NCI-H82 treated with DMSO at 0.1 percent for 48 hours (cell line): ENCODE results near the gene LCN12.

Experiments
- DNase-seq: peaks from one replicate; lab custom pipeline; 2025; ENCODE audit not compliant: unreplicated experiment; lab: John Stamatoyannopoulos, UW

The LCN12 gene

DNA sequence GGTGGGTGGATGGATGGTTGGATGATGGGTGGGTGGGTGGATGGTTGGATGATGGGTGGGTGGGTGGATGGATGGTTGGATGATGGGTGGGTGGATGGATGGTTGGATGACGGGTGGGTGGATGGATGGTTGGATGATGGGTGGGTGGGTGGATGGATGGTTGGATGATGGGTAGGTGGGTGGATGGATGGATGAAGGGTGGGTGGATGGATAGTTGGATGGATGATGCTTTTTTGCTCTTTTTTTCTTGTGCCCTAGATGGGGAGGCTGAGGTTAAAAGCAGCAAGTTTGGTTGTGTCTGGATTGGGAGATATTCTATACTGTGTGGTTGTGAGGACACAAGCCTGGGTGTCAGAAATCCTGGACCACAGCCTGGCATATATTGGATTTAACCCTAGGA, 5.4 kb downstream of the LCN12 start:
- no peak for DNase-seq

DNA sequence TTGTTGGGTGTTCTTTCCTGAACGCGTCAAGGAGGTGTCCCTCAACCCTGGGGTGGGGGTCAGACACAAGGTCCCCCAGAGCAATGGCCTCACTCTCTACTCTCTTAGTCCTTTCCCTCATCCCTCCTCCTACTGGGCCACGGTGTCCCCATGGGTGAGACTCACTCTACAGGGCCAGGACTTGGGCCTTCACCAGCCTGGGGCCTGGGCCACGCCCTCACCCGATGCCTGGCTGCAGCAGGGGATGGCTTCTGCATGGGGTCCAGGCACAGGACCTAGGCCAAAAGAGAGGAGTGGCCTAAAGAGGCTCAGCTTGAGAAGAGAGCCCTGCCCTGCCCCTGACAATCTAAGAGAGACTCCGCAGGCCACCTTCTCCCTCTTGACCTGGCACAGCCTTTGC, 5.8 kb downstream of the LCN12 start:
- no peak for DNase-seq

DNA sequence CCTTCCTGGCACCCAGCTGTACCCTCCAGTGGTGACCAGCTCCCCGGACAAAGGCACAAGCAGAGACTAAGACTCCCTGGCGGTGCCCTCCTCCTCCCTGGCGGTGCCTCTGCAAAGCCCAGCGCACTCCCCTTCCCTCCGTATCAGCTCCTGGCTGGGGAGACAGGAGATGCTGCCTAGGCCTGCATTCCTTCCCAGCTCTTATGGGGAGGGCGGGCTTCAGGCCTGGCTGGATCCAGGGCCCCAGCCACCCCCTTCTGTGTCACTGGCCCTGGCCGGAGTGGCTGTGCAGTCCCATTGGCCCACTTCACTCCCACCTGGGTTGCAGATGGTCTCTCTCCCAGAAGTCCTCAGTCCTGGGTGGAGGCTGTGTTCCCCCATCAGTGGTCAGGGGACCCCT, 6.4 kb downstream of the LCN12 start:
- DNase-seq = no peak

DNA sequence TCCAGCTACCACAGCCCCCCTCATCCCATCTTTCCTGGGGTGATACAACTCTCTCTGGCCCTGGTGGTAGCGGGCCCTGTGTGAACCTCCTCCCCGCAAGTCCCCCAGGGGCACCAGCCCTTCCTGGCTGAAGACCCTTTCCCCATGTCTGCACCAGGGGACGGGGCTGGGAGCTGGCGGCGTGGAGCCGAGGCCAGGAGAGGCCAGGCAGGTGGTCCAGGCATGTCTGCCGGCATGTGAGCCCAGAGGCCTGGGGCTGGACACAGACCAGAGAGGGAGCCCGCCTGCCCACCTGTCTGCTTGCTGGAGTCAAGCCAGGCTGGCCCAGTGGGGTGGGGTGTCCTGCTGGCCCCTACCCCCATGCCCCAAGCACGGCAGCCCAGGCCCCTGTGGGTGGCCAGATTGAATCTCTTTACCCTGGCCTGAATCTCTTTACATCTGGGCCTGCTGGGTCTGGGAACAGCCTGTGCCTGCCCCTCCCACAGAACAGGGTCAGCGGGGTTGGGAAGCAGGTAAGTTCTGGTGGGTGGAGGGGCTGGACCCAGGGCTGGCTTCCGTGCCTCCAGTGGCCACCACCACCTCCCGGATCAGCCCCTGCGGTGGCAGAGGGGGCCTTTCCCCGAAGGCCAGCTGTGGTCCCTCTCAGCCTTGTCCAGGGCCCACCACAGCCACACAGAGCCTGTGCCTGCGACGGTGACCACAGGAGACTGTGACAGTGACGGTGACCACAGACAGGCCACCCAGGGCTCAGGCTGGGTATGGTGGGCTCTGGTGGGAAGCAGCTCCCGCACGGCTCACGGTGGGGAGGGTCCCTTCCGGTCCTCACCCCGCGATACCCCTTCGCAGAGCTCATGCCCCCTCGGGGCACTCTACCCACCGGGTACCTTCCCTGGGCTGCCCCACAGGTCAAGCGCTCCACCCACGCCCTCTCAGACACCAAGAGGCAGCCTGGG, 7.1 kb downstream of the LCN12 start:
- no peak for DNase-seq

DNA sequence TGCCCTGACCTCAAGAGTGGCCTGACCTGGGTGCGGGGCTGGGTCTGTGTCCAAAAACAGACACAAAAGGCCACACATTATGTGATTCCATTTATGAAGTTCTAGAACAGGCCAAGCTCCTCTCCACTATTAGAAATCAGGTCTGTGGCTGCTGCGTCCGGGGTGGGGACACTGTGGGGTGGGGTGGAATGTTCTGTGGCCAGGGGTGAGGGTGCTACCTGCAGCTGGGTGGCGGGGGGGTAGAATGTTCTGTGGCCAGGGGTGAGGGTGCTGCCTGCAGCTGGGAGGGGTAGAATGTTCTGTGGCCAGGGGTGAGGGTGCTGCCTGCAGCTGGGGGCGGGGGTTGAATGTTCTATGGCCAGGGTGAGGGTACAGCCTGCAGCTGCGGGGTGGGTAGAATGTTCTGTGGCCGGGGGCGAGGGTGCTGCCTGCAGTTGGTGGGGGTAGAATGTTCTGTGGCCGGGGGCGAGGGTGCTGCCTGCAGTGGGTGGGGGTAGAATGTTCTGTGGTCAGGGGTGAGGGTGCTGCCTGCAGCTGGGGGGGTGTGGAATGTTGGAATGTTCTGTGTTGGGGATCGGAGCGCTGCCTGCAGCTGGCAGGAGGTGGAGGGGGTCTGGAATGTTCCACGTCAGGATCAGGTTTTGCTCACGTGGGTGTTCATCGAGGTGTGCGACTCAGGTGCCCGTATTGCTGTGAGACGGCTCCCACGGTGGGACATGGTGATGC, 8.3 kb downstream of the LCN12 start:
- DNase-seq = no peak

DNA sequence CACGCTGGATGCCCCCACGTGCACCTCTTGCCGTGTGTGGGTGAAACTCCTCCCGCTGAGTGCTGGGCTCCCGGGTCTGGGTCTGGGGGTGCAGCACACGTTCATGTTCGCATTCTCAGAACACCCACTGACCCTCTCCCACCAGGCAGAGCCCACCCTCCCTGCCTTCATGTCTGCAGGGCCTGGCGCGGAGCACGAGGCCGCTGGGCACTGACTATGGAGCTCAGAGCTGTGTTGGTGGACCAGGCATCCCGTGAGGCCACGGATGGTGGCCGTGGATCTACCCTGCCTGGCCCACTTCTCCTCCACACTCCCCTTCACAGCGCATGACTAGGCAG, 8.8 kb downstream of the LCN12 start:
- no peak for DNase-seq

DNA sequence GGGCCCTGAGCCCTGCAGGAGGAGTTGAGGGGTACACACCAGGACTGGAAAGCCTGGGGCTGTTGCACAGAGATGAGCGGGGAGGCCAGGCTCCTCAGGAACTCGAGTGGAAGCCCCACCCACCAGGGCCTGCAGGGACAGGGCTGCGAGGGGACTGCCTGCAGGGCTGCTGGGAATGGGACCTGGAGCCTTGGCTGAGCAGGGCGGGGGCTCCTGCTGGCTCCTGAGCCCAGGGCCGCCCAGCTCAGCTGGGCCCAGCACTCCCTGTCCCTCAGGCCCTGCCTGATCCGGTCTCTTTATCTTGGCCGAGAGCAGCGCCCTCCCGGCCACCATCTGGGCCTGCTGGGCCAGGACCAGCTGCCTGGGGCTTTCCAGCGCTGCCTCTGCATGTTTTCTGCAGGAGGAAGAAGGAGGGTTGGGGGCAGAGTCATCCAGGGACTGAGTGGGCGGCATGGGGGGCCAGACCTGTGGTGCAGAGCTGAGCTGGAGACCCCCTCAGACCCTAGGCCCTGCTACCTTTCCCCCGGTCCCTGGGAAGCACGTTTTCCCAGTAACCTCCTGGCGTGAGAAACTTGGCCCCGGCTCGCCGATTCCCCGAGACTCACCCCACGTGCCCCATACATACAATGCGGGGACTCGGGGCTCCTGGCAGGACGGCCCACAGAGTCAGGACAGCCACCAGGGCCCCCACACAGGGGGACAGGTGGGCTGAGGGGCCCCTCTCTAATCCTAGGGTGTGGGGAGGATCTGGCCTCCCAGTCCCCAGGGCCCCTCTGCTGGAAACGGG, 9.4 kb downstream of the LCN12 start:
- no peak for DNase-seq

DNA sequence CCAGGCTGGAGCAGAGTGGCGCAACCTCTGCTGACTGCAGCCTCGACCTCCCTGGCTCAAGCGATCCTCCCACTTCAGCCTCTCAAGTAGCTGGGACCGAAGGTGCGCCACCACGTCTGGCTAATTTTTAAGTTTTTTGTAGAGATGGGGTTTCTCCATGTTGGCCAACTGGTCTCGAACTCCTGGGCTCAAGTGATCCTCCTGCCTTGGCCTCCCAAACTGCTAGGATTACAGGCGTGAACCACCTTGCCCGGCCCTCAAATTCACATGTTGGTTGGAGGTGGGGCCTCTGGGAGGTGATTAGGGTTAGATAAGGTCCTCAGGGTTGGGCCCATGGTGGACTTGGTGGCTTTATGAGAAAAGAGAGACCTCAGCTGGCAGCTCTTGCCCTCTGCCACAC, 10.1 kb downstream of the LCN12 start:
- no peak for DNase-seq

DNA sequence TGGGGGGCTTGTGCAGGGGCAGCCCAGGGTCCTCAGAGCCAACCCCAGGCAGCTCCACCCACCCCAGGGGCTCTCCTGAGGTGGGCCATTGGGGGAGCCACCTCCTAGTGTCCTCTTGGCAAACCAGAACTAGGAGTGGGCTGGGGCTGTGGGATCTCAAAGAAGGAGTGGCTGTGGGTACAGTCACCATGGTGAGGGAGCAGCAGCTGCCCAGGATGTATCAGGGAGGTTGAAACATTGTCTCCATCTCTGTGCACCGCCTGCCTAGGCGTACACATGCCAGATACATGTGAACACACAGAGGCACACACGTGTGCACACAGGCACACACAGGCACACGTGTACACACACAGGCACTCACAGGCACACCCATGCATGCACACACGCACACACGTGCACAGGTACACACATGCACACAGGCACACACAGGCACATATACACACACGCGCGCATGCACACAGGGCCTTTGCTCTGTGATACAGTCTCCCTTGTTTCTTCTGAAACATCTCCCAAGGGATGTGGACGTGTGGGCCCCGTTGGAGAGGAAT, 10.7 kb downstream of the LCN12 start:
- no peak for DNase-seq

DNA sequence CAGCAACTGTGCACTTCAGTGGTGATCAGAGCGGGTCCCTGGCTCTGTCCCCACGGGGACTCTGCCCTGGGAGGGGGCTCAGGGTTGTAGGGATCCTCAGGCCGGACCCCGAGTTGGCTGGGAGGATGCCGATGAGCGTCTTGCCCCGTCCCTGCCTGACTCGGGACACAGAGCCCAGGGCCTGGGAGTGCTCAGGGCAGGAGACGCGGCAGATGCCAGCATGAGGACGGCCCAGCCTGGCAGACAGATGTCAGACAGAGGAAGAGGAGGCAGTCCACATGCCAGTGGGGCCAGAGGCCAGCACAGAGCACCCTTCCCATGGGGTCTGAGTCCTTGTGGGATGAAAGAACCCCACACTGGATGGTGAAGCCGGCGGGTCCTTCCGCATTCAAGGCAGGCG, 11.3 kb downstream of the LCN12 start:
- DNase-seq = no peak

DNA sequence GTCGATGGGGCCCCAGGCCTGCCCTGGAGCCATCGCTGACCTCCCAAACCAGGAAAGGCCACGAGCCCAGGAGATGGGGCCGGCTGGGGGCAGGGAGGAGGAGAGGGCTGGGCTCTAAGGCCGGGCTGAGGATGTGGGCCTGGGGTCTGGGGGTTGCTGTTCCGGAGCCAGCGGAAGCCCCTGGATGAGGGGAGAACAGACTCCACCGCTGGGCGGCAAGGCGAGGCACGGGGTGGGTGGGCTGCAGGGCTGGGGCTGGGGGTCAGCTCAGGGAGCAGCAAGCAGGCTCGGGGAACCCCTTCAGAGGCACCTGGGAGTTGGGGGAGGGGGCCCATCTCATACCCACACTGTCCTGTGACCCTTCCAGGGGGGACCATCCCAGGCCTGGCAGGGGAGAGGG, 11.7 kb downstream of the LCN12 start:
- DNase-seq = no peak

DNA sequence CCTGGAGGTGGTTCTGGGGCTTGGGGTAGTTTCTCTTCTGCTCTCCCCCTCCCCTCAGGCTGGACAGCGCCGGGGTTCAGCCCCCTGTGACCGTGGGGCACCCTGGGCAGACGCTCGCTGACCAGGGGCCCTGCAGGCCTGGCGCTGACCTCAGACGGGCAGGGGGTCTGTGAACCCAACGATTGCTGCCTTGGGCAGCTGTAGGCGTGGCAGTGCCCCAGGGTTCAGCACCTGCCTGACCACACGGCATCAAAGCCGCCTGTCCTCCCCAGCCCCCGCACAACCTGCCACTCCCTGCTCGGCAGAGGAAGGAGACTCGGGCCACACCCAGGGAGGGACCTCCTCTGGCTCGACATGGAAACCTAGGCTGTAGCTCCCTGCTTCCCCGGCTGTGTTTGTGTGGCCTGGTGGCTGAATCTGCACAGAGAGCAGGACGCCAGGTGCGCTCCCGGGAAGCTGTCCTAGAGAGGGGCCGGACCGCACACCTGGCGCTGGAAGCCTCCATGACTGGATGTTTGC, 12.2 kb downstream of the LCN12 start:
- no peak for DNase-seq

DNA sequence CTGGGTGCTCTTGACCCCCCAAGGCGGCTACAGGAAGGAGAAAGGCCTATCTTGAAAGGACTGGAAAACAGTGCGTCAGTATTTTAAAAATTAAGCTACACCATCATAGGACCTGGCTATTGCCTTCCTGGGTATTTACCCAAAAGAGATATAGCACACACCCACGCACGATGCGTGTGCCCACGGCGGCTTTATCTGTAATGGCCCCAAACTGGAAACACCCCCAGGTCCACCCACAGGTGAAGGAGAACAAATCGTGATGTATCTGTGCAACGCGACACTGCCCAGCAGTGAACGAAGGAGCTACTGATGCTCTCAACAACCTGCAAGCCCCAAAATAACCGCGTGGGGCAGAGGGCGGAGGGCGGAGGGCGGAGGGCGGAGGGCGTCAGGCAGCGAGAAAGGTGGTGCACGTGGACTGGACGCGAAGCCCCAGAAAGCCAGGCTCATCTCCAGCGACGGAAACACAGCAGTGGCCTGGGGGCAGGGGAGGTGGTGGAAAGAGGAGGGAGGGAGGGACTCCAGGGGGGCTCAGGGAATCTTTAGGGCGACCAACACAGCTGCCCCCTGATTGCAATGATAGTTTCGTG, 12.9 kb downstream of the LCN12 start:
- no peak for DNase-seq

DNA sequence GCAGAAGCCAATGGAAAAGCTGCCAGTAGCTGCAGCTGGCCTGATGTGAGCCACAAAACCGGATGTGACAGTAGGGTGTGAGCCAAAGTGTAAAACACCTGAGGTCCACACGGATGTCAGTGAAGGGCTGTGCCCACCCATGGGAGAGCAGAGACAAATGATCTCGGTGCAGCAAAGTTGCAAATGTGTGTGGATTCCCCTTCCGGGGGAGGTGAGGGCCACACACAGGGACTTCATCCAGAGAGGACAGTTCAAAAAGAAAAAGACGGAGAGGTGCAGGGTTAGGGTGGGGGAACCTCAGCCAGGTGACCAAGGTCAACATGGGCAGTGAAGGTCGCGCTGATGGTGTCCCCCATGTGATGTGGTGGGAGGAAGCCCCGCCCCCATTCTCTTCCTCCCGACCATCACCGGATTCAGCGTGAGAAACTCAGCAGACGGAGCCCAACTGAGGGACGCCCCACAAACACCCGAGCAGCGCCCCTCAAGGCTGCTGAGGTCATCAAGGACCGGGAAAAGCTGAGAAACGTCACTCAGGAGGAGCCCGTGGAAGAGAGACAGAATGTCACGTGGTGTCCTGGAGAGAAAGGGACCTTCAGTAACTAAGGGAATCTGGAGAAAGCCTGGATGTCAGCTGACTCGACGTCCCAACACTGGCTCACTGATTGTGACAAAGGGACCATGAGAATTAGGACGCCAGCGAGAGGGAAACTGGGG, 13.9 kb downstream of the LCN12 start:
- DNase-seq = no peak

DNA sequence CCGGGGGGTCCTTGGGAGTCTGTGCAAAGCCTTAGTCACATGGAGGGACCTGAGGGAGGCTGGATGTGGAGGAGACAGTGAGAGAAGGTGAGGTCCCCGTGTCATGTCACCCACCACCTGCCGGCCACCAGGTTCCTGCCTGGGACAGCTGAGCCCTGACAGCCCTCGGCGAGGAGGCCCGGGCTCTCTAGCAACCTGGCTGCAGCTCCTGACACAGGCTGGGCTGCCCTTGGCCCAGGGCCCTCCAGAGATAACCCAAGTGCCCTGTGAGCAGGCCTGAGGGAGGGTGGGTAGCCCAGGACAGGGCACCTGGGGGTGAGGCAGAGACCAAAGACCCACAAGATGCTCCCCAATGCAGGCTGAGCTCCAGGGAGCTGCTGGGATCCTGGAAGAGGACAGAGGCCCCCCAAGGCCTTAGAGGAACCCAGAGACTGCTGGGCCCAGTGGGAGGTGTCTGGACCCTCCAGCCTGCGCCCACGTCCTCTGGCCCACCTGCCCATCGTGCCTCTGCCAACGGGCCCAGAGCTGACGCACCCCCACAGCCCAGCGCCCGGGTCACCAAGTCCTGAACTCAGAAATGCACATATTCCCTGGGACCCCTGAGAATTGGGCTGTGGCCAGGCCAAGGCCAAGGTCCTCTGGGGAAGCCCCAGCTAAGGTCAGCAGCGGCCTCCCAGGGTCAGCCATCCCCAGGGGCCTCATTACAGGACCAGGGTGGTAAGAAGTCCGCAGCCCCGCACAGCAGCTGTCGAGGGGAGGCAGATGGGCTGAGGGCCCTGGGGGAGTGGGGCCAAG, 16.5 kb downstream of the LCN12 start:
- DNase-seq = no peak

DNA sequence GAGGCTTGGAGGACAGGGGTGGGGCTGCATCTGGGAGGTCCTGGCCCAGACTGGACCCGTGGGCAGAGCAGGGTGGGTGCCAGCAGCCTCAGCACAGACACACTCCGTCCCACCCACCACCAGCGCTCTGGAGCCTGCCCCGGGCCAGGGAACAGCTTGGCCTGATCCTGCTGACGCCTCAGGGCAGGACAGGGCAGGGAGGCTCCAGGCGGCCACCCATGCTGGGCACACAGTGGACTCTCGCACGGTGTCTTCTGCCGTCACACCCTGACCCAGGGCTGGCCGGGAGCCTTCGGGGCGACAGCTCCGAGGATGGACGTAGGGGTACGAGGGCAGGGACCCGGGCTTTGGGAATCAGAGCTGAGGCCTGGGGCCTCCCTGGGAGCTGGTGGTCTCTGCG, 17.1 kb downstream of the LCN12 start:
- no peak for DNase-seq

DNA sequence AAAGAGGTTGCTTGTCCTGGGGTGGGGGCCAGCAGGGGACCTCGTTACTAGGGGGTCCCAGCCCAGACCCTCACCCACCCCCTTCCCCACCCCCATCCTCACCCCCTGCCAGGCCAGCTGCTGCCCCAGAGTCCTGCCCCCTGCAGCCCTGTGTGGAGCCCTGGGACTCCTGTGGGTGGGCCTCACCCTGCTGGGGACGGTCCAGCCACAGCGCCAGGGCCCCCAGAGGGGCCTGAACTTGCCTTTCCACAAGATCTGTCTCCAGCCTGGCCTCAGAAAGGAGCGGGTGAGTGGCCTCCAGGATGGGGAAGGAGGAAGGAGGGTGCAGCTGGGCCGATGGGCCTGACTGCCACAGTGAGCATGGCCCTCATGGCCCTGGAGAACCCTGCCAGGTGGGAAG, 17.7 kb downstream of the LCN12 start:
- no peak for DNase-seq

DNA sequence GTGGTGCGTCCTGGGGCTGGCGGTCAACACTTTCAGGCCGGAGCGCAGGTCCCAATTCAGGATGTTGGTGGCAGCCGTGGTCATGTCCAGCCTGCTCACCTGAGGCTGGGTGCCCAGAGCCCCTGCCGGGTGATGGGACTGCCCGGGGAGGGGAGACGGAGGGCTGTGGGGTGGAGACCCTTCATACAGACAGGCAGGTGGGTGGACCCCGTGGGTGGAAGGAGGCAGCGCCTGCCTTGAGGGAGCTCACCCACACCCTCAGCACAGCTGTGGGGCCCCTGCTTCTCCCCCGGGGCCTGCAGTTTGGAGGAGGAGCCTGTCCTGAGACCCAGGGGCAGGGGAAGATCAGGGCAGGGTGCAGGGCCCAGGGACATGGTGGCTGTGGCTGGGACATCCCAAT, 18.3 kb downstream of the LCN12 start:
- DNase-seq = no peak

DNA sequence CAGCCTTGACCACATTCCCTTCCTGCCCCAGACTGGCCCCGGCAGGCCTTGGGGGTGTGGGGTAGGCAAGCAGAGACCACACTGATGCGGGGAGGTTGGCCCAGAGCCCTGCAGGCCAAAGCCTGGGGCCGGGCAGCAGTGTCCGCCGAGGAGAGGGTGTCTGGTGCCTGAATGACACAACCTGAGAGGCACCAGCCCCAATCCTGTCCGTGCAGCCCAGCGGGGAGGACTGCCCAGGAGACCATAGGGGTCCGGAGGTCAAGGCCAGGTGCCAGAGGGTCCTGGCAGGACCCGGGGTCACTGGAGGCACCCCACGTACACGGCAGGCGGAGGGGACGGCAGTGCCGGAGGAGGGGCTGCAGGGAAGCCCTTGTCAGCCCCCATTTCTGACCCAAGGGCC, 19.7 kb downstream of the LCN12 start:
- no peak for DNase-seq
